Gastrocnemius medialis (tissue), 4 donors: ENCODE measurements around the gene KLRF2. TPM values are rescaled to one million over a fixed set of nuclear protein-coding genes. Genes with fewer than 3 reads are reported as not detected.
"Not testable (repeated sequence)": the region's sequence is repeated elsewhere in the genome, so short reads cannot be mapped to it uniquely, and the experiment has no call there.

Source experiments
- ATAC-seq, 2 donors: fragments of 150-250 bp; one replicate each; pipeline ENCODE4 v1.9.1; 2016
- DNase-seq, 2 donors: peaks; one replicate each; pipeline ENCODE4 v3.0.0-alpha.2; 2019
- H3K27ac ChIP-seq, 4 donors: fragments of 200-600 bp; sonication (generic); 1 replicate in 1 of 4; 2 replicates in 3 of 4; pipeline ENCODE4 v1.5.1; 2016 to 2018; ENCODE audit warnings: mild to moderate bottlenecking in 2 of 4, moderate library complexity in 1 of 4
- H3K27me3 ChIP-seq, 3 donors: fragments of 200-600 bp; sonication (generic) in 2 of 3; 1 replicate in 1 of 3; 2 replicates in 2 of 3; pipeline versions ENCODE4 v1.5.1 to v1.6.0; 2016 to 2019; ENCODE audit warnings: mild to moderate bottlenecking in 1 of 3, moderate library complexity in 1 of 3
- H3K36me3 ChIP-seq, 2 donors: fragments of 200-600 bp; sonication (generic) in 1 of 2; one replicate each; pipeline ENCODE4 v1.5.1; 2017 to 2018
- H3K4me1 ChIP-seq, 2 donors: fragments of 200-600 bp; sonication (generic) in 1 of 2; one replicate each; pipeline ENCODE4 v1.5.1; 2016 to 2017; ENCODE audit warnings: mild to moderate bottlenecking in 2 of 2
- H3K4me3 ChIP-seq, 4 donors: fragments of 200-600 bp; sonication (generic) in 3 of 4; 1 replicate in 1 of 4; 2 replicates in 3 of 4; pipeline ENCODE4 v1.5.1; 2016 to 2019; ENCODE audit warnings: mild to moderate bottlenecking in 2 of 4
- H3K9me3 ChIP-seq, 3 donors: fragments of 200-600 bp; sonication (generic) in 2 of 3; 1 replicate in 1 of 3; 2 replicates in 2 of 3; pipeline ENCODE4 v1.5.1; 2016 to 2019
- CTCF ChIP-seq, 5 experiments: fragments of 450-650 bp in 3 of 5; fragments of 200-600 bp in 2 of 5; sonication (generic) in 2 of 5; IDR thresholded peaks in 4 of 5; conservative IDR thresholded peaks in 1 of 5; 1 replicate in 4 of 5; 2 replicates in 1 of 5; pipeline ENCODE4 v1.5.1; 2016 to 2019; ENCODE audit warnings: antibody characterized with exemption in 5 of 5, mild to moderate bottlenecking in 3 of 5, moderate library complexity in 3 of 5
- POLR2A ChIP-seq, 2 donors: fragments of 450-650 bp; IDR thresholded peaks; one replicate each; pipeline ENCODE4 v1.6.1; 2017; ENCODE audit warnings: antibody characterized with exemption in 2 of 2, mild to moderate bottlenecking in 2 of 2, moderate library complexity in 2 of 2
- in situ Hi-C, 4 donors: fragments of 200-750 bp; cut with MboI; loops; one replicate each; pipeline versions ENCODE4 v1.15.0 to v1.8.0; 2017; ENCODE audit warnings: low sequenced_read_pairs in 4 of 4
- intact Hi-C: fragments of 100-400 bp; cut with DNase I; formaldehyde crosslinking; loops from one replicate; pipeline ENCODE4 v1.15.1; 2023; ENCODE audit warnings: low total_unique reads
- total RNA-seq, 4 donors: library from RNA; depleted of rRNA; stranded (reverse); fragments of >200 nt; gene quantifications; one replicate each; pipeline versions ENCODE4 v1.1.0 to v1.2.3, GENCODE V29; 2016

The KLRF2 gene
- total RNA-seq, 4 donors from 2014 or later: not detected

GRCh38 chr12:9872742-9873141, 8.5 kb upstream of the KLRF2 start:
- H3K9me3 ChIP-seq: no peaks in the 10 kb centered on the region
- no peak overlapping the region for H3K4me3 ChIP-seq
- intact Hi-C loops (no loop called here), in situ Hi-C loops (no loop called here)
- ATAC-seq (no peak), DNase-seq (no peak)
- H3K27ac ChIP-seq: peak overlapping the region in 3 of 4 donors; percentile 5 to 81 (median 18)
- no peaks in the 10 kb centered on the region for H3K36me3 ChIP-seq
- TF ChIP-seq POLR2A (IDR thresholded peaks at IDR 0.05) (no peak), CTCF (IDR thresholded peaks at IDR 0.05 in 4 of 5, conservative IDR thresholded peaks at IDR 0.05 in 1 of 5) (no peak)
- no peaks in the 10 kb centered on the region for H3K27me3 ChIP-seq
- H3K4me1 ChIP-seq: peaks cover 7 to 12% of the 10 kb centered on the region in 2 donors

GRCh38 chr12:9876120-9876519, 5.2 kb upstream of the KLRF2 start:
- H3K27me3 ChIP-seq, H3K4me1 ChIP-seq, DNase-seq, H3K27ac ChIP-seq, H3K36me3 ChIP-seq, H3K4me3 ChIP-seq, intact Hi-C loops, H3K9me3 ChIP-seq, ATAC-seq, in situ Hi-C loops: not testable (repeated sequence)

- no peak for ATAC-seq
- Histone ChIP-seq H3K4me1 (no peaks in the 10 kb centered on the region), H3K36me3 (no peaks in the 10 kb centered on the region), H3K9me3 (no peaks in the 10 kb centered on the region), H3K27ac (no peak overlapping the region), H3K27me3 (no peaks in the 10 kb centered on the region), H3K4me3 (no peak overlapping the region)
- no peak for TF ChIP-seq CTCF (IDR thresholded peaks at IDR 0.05 in 4 of 5, conservative IDR thresholded peaks at IDR 0.05 in 1 of 5)
- TF ChIP-seq POLR2A (IDR thresholded peaks at IDR 0.05): no peak
- intact Hi-C loops (no loop called here), in situ Hi-C loops (no loop called here)
- DNase-seq: no peak
These were observed 684 bp upstream of the KLRF2 start for GRCh38 chr12:9880532-9881078.

GRCh38 chr12:9881988-9882387, 699 bp downstream of the KLRF2 start:
- DNase-seq: no peak
- intact Hi-C loops: no loop called here
- ATAC-seq: no peak
- in situ Hi-C loops: no loop called here
- Histone ChIP-seq H3K9me3 (no peaks in the 10 kb centered on the region), H3K27ac (no peak overlapping the region), H3K4me1 (no peaks in the 10 kb centered on the region), H3K36me3 (no peaks in the 10 kb centered on the region), H3K4me3 (no peak overlapping the region), H3K27me3 (no peaks in the 10 kb centered on the region)
- TF ChIP-seq POLR2A (IDR thresholded peaks at IDR 0.05): no peak
- no peak for TF ChIP-seq CTCF (IDR thresholded peaks at IDR 0.05 in 4 of 5, conservative IDR thresholded peaks at IDR 0.05 in 1 of 5)

- Histone ChIP-seq H3K27me3 (no peaks in the 10 kb centered on the region), H3K36me3 (no peaks in the 10 kb centered on the region), H3K4me1 (no peaks in the 10 kb centered on the region), H3K27ac (no peak overlapping the region), H3K9me3 (no peaks in the 10 kb centered on the region), H3K4me3 (no peak overlapping the region)
- TF ChIP-seq CTCF (IDR thresholded peaks at IDR 0.05 in 4 of 5, conservative IDR thresholded peaks at IDR 0.05 in 1 of 5) (no peak), POLR2A (IDR thresholded peaks at IDR 0.05) (no peak)
- intact Hi-C loops (no loop called here), in situ Hi-C loops (no loop called here)
- DNase-seq (no peak), ATAC-seq (no peak)
These were observed 1.9 kb downstream of the KLRF2 start for GRCh38 chr12:9883175-9883574.
